GM10266 (cell line): ENCODE measurements around the gene TCF7L1.

Source experiments
- DNase-seq: peaks from one replicate; pipeline ENCODE4 v3.0.0; 2012; ENCODE audit errors: extremely low spot score
- TF ChIP-seq, protein P1 (sequence below): IDR thresholded peaks from 2 replicates; pipeline ENCODE4 v1.5.1; 2012; ENCODE audit warnings: mild to moderate bottlenecking, low read depth; ENCODE audit not compliant: control insufficient read depth, insufficient read depth; ENCODE audit errors: missing control alignments

TCF7L1 gene

DNA sequence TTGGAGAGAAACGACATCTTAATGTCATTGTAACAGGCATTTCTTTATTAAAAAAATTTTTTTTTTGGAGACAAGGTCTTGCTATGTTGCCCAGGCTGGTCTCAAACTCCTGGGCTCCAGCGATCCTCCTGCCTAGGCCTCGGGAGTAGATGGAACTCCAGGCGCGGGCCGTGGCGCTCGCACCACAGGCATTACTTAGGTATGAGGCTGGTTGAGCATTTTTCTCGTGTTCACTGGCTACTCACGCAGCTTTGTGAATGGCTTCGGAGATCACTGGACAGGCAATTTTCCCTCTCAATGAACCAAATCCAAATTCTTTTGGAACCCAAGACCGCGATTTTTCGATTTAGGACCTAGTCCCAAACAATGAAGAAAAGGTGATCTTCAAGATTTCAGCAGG lies 795 bp upstream of the TCF7L1 start:
- no peak for DNase-seq
- TF ChIP-seq, protein P1, sequence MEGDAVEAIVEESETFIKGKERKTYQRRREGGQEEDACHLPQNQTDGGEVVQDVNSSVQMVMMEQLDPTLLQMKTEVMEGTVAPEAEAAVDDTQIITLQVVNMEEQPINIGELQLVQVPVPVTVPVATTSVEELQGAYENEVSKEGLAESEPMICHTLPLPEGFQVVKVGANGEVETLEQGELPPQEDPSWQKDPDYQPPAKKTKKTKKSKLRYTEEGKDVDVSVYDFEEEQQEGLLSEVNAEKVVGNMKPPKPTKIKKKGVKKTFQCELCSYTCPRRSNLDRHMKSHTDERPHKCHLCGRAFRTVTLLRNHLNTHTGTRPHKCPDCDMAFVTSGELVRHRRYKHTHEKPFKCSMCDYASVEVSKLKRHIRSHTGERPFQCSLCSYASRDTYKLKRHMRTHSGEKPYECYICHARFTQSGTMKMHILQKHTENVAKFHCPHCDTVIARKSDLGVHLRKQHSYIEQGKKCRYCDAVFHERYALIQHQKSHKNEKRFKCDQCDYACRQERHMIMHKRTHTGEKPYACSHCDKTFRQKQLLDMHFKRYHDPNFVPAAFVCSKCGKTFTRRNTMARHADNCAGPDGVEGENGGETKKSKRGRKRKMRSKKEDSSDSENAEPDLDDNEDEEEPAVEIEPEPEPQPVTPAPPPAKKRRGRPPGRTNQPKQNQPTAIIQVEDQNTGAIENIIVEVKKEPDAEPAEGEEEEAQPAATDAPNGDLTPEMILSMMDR: no peak

DNA sequence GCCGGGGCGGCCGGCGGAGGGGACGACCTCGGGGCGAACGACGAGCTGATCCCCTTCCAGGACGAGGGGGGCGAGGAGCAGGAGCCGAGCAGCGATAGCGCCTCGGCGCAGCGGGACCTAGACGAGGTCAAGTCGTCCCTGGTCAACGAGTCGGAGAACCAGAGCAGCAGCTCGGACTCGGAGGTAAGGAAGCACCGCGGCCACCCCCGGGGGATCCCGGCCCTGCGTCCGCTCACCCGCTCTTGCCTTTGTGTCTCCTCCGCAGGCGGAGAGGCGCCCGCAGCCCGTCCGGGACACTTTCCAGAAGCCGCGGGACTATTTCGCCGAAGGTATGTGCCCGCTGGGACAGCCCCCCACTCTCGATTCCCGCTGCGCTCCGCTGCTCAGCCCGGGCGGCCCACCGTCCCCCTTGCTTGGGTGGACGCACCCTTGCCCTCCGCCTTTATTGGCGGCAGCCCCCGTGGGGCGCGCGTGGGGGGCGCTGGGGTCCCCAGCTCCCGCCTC lies 611 bp downstream of the TCF7L1 start:
- TF ChIP-seq, protein P1: no peak

DNA sequence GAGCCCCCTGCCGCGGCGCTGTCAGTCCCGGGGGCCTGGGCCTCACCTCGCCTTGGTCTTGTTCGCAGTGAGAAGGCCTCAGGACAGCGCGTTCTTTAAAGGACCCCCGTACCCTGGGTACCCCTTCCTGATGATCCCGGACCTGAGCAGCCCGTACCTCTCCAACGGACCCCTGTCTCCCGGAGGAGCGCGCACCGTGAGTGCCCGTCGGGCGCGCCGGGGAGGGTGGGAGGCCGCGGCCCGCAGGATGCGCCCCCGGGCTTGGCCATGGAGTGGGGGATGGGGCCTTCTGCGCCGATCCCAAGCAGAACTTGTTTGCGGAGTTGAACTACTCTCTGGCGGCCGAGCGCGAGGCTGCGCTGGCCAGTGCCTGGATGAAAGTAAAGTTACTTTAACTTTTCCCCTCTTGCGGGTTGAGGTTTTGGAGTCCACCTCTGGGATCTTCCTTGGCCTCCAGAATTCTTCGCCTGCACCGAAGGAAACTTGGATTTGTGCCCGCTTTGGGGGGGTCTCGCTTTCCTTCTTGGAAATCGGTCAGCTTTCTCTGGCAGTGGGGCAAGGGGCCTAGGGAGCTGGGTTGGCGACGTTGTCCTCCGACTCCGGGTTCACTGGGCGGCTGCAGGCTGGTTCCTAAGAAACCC lies 1.2 kb downstream of the TCF7L1 start:
- DNase-seq: peak; percentile 44
- TF ChIP-seq, protein P1: no peak

More for the DNA sequence above, 611 bp downstream of the TCF7L1 start:
- peak; percentile 68 for DNase-seq

- TF ChIP-seq, protein P1: no peak
- no peak for DNase-seq
Observed at GRCh38 chr2:85134896-85135659, 1.9 kb downstream of the TCF7L1 start.

DNA sequence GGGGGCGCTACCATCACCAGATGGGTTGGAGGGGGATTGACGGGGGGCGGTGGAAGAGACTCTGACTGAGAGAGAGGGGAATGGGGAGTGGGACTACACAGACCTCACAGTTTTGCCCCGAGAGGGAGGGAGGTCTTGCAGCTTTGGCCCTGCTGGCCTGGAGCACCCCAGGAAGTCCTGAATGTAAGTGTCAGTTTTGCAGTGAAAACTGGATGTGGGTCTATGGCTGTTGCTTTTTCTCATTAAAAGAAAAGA lies 2.4 kb downstream of the TCF7L1 start:
- no peak for DNase-seq
- TF ChIP-seq, protein P1: no peak

- TF ChIP-seq, protein P1: no peak
- no peak for DNase-seq
Observed at GRCh38 chr2:85137156-85137555, 4.0 kb downstream of the TCF7L1 start.

DNA sequence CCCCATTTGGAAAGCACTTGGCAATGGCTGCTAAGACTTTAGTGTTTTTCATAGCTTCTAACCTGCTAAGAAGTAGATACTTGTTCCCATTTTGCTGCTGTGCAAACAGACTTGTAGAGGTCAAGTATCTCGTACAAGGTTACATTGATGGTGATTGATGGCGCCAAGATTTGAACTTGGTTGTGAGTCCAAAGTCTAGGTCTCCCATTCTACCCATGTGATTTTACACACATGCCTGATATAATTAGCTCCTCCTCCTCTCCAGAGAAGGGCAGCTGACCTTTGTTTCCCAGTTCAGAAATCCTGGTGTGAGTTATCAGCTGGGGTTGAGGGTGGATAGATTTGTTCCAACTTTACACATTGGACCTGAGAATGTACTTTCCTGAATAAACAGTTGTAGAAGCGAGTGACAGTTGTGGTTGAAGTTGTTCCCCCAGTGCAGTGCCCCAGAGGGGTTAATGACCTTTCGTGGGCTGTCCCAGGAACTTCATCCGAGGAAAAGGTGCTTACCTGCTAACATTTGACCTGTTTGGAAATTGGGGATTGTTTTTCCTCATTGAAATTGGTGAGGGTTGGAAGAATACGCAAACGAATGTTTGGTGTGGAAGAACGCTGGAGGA lies 10.4 kb downstream of the TCF7L1 start:
- DNase-seq: no peak

More for the DNA sequence above, 10.4 kb downstream of the TCF7L1 start:
- TF ChIP-seq, protein P1: no peak
